T-helper 2 cell treated with Interferon-gamma antibody and Interleukin-4, amounts not matched to agents 5 μg/mL and 100 μg/mL, for 36 hours (primary cell): ENCODE results near the gene ZBTB7C.

ENCODE experiments used
- DNase-seq: peaks from one replicate; pipeline ENCODE4 v3.0.0; 2021; ENCODE audit warnings: low spot score
- H3K27ac Mint-ChIP-seq: one replicate; pipeline ENCODE4 v1.8.0; 2021; ENCODE audit warnings: mild to moderate bottlenecking, mixed read lengths
- H3K27me3 Mint-ChIP-seq: one replicate; pipeline ENCODE4 v1.8.0; 2021; ENCODE audit warnings: low read depth, mixed read lengths
- H3K36me3 Mint-ChIP-seq: one replicate; pipeline ENCODE4 v1.8.0; 2021; ENCODE audit warnings: low read depth, mixed read lengths
- H3K4me1 Mint-ChIP-seq: one replicate; pipeline ENCODE4 v1.8.0; 2021; ENCODE audit warnings: low read depth, mixed read lengths
- H3K4me3 Mint-ChIP-seq: one replicate; pipeline ENCODE4 v1.8.0; 2022; ENCODE audit warnings: mild to moderate bottlenecking, moderate library complexity, mixed read lengths
- H3K9me3 Mint-ChIP-seq: one replicate; pipeline ENCODE4 v1.8.0; 2021; ENCODE audit warnings: mixed read lengths

ZBTB7C gene

DNA sequence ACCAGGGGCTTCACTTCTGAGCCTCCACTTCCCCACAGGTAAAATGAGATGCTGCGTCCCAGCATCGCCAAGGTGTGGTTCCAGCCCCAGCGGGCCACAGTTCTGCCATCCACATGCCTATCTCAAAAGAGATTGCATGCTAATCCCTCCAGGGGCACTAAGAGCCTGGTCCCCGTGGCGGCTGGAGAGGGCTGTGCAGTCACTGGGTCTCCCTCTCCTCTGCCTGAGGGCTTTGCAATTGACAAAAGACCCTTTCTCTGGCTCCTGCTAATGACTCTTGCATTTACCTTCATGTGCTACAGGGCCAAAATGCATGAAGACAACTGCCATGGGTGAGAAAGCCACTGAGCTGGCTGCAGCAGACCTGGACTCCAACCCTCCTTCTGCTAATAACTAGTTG lies 18.5 kb downstream of the ZBTB7C start:
- no peak for DNase-seq
- H3K4me3 Mint-ChIP-seq = no peak overlapping the region
- no peaks in the 10 kb centered on the region for H3K4me1 Mint-ChIP-seq
- no peaks in the 10 kb centered on the region for H3K9me3 Mint-ChIP-seq
- H3K36me3 Mint-ChIP-seq = no peaks in the 10 kb centered on the region
- H3K27me3 Mint-ChIP-seq = peaks cover 43% of the 10 kb centered on the region
- H3K27ac Mint-ChIP-seq = no peak overlapping the region

- Mint-ChIP-seq H3K27ac (no peak overlapping the region), H3K36me3 (no peaks in the 10 kb centered on the region), H3K4me1 (no peaks in the 10 kb centered on the region), H3K9me3 (no peaks in the 10 kb centered on the region), H3K27me3 (peaks cover 33% of the 10 kb centered on the region), H3K4me3 (no peak overlapping the region)
- no peak for DNase-seq
Measured at GRCh38 chr18:48388478-48388877, 20.7 kb downstream of the ZBTB7C start.

DNA sequence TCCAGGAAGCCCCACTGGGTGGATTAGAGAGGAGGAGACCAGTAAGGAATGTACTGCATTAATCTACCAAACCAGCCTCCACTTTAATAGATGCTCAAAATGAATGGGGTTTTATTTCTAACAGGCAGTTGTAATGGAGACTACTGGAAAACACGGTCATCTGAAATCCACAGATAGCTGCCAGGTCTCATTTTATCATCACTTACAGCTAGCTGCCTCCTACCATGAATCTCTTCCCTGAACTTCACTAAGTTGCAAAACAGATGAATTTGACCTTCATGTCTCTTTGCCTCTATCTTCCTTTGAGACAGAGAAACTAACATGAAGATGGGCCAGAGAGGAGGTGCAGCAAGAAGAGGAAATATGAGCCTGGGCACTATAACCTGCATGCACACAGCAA lies 21.9 kb downstream of the ZBTB7C start:
- Mint-ChIP-seq H3K27ac (no peak overlapping the region), H3K9me3 (no peaks in the 10 kb centered on the region), H3K4me1 (no peaks in the 10 kb centered on the region), H3K4me3 (no peak overlapping the region), H3K27me3 (peaks cover 24% of the 10 kb centered on the region), H3K36me3 (no peaks in the 10 kb centered on the region)
- DNase-seq = no peak

- Mint-ChIP-seq H3K27ac (no peak overlapping the region), H3K9me3 (no peaks in the 10 kb centered on the region), H3K36me3 (no peaks in the 10 kb centered on the region), H3K27me3 (peaks cover 17% of the 10 kb centered on the region), H3K4me1 (no peaks in the 10 kb centered on the region), H3K4me3 (no peak overlapping the region)
- no peak for DNase-seq
Measured at GRCh38 chr18:48385596-48385995, 23.6 kb downstream of the ZBTB7C start.

GRCh38 chr18:48376934-48377333 lies 32.2 kb downstream of the ZBTB7C start:
- no peaks in the 10 kb centered on the region for H3K36me3 Mint-ChIP-seq
- no peaks in the 10 kb centered on the region for H3K9me3 Mint-ChIP-seq
- H3K4me1 Mint-ChIP-seq = no peaks in the 10 kb centered on the region
- DNase-seq = no peak
- no peak overlapping the region for H3K4me3 Mint-ChIP-seq
- peaks cover 28% of the 10 kb centered on the region for H3K27me3 Mint-ChIP-seq
- no peak overlapping the region for H3K27ac Mint-ChIP-seq

DNA sequence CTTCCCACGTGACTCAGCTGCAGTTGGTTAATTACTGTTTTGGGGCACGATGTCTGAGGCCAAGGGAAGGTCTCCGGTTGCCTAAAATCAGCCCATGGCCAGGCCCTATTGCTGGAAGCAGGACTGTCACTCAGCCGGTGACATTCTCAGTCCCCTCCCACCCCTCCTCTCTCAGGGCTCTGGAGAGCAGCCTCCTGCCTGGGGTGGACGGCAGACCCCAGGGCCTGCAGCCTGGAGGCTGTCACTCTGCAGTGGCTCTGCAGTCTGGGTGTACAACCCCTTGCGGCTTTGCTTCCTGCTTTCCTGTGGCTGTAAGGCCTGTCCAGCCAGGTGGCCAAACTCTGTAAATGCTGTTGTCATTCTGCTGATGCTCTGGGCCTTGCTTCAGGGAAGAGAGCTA lies 32.8 kb downstream of the ZBTB7C start:
- peaks cover 28% of the 10 kb centered on the region for H3K27me3 Mint-ChIP-seq
- H3K4me3 Mint-ChIP-seq = no peak overlapping the region
- H3K4me1 Mint-ChIP-seq = no peaks in the 10 kb centered on the region
- no peak overlapping the region for H3K27ac Mint-ChIP-seq
- H3K9me3 Mint-ChIP-seq = no peaks in the 10 kb centered on the region
- no peak for DNase-seq
- no peaks in the 10 kb centered on the region for H3K36me3 Mint-ChIP-seq

GRCh38 chr18:48375150-48375800 lies 33.9 kb downstream of the ZBTB7C start:
- no peak overlapping the region for H3K4me3 Mint-ChIP-seq
- peaks cover 28% of the 10 kb centered on the region for H3K27me3 Mint-ChIP-seq
- no peaks in the 10 kb centered on the region for H3K9me3 Mint-ChIP-seq
- no peak overlapping the region for H3K27ac Mint-ChIP-seq
- no peaks in the 10 kb centered on the region for H3K36me3 Mint-ChIP-seq
- no peaks in the 10 kb centered on the region for H3K4me1 Mint-ChIP-seq
- no peak for DNase-seq

GRCh38 chr18:48374423-48375149 lies 34.6 kb downstream of the ZBTB7C start:
- H3K4me3 Mint-ChIP-seq = no peak overlapping the region
- no peaks in the 10 kb centered on the region for H3K9me3 Mint-ChIP-seq
- H3K4me1 Mint-ChIP-seq = no peaks in the 10 kb centered on the region
- no peak for DNase-seq
- H3K36me3 Mint-ChIP-seq = no peaks in the 10 kb centered on the region
- peaks cover 25% of the 10 kb centered on the region for H3K27me3 Mint-ChIP-seq
- no peak overlapping the region for H3K27ac Mint-ChIP-seq

- no peak overlapping the region for H3K27ac Mint-ChIP-seq
- H3K4me3 Mint-ChIP-seq = no peak overlapping the region
- no peaks in the 10 kb centered on the region for H3K9me3 Mint-ChIP-seq
- H3K36me3 Mint-ChIP-seq = no peaks in the 10 kb centered on the region
- no peak for DNase-seq
- no peaks in the 10 kb centered on the region for H3K4me1 Mint-ChIP-seq
- H3K27me3 Mint-ChIP-seq = peaks cover 30% of the 10 kb centered on the region
Measured at GRCh38 chr18:48371854-48372602, 37.2 kb downstream of the ZBTB7C start.

- Mint-ChIP-seq H3K27ac (no peak overlapping the region), H3K36me3 (no peaks in the 10 kb centered on the region), H3K4me3 (no peak overlapping the region), H3K27me3 (peaks cover 17% of the 10 kb centered on the region), H3K4me1 (no peaks in the 10 kb centered on the region), H3K9me3 (peaks cover 7% of the 10 kb centered on the region)
- DNase-seq = no peak
Measured at GRCh38 chr18:48367557-48367956, 41.6 kb downstream of the ZBTB7C start.

DNA sequence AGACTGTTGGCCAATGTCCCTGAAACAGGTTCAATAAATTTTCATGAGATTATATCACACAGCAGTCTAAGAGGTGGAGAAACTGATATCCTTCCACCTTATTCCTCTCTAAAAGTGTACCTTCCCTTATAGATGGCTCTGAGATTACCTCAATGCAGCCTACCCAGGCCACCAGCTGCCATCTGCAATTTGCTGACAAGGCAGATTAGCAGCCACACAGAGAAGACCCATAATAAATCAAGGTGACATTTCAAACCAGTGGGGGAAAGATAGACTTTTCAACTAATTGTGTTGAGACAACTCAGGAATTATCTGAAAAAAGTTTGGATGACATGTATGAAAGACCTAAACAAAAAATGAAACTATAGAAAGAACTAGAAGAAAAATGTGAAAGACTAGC lies 43.2 kb downstream of the ZBTB7C start:
- Mint-ChIP-seq H3K27me3 (peaks cover 17% of the 10 kb centered on the region), H3K9me3 (peaks cover 7% of the 10 kb centered on the region), H3K27ac (no peak overlapping the region), H3K36me3 (no peaks in the 10 kb centered on the region), H3K4me3 (no peak overlapping the region), H3K4me1 (no peaks in the 10 kb centered on the region)
- no peak for DNase-seq

- no peak overlapping the region for H3K4me3 Mint-ChIP-seq
- H3K36me3 Mint-ChIP-seq = no peaks in the 10 kb centered on the region
- peaks cover 15% of the 10 kb centered on the region for H3K27me3 Mint-ChIP-seq
- DNase-seq = no peak
- no peaks in the 10 kb centered on the region for H3K4me1 Mint-ChIP-seq
- peaks cover 7% of the 10 kb centered on the region for H3K9me3 Mint-ChIP-seq
- H3K27ac Mint-ChIP-seq = no peak overlapping the region
Measured at GRCh38 chr18:48364146-48364545, 45.0 kb downstream of the ZBTB7C start.

DNA sequence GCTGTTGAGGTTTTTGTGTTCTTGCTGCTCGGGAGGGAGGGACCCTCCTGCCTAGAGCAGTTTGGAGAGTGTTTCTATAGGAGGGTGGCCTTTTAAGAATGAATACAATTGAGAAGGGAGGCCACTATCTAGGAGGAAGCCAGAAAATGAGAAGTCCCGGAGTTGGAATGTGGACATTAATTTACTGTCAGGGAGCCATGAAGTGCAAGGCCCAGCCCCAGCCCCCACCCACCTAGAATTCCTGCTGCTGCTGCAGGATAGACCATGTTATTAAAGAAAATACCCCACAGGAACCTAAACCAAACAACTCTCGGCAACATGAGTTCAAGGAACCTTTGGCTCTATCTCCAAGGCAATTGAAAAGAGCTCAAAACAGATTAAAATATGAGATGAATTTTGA lies 46.0 kb downstream of the ZBTB7C start:
- H3K4me1 Mint-ChIP-seq = no peaks in the 10 kb centered on the region
- H3K4me3 Mint-ChIP-seq = no peak overlapping the region
- H3K27me3 Mint-ChIP-seq = peaks cover 7% of the 10 kb centered on the region
- no peak for DNase-seq
- H3K27ac Mint-ChIP-seq = no peak overlapping the region
- no peaks in the 10 kb centered on the region for H3K36me3 Mint-ChIP-seq
- H3K9me3 Mint-ChIP-seq = peaks cover 7% of the 10 kb centered on the region

DNA sequence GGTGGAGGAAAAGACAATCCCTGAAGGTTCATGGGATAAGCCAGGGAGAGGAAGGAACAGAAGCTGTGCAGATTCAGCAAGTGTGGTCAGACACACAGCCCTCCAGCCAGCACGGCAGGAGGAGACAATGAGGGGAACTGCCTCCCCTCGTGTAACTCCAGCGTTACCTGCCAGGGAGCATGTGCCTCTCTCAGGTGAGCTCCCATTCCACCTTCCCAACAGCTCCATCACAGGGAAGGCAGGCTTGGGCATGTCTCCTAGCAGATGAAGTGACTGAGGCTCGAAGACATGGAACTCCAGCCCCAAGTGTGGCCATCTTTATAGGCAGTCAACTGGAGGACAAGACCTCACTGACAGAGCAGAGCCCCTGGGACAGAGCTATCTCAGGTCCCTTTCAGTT lies 47.4 kb downstream of the ZBTB7C start:
- no peak for DNase-seq
- H3K27ac Mint-ChIP-seq = no peak overlapping the region
- no peaks in the 10 kb centered on the region for H3K36me3 Mint-ChIP-seq
- H3K9me3 Mint-ChIP-seq = peaks cover 7% of the 10 kb centered on the region
- H3K4me1 Mint-ChIP-seq = no peaks in the 10 kb centered on the region
- H3K27me3 Mint-ChIP-seq = peaks cover 7% of the 10 kb centered on the region
- no peak overlapping the region for H3K4me3 Mint-ChIP-seq
